Measurements from ENCODE around the gene PLEKHM2.

Gene PLEKHM2

DNA sequence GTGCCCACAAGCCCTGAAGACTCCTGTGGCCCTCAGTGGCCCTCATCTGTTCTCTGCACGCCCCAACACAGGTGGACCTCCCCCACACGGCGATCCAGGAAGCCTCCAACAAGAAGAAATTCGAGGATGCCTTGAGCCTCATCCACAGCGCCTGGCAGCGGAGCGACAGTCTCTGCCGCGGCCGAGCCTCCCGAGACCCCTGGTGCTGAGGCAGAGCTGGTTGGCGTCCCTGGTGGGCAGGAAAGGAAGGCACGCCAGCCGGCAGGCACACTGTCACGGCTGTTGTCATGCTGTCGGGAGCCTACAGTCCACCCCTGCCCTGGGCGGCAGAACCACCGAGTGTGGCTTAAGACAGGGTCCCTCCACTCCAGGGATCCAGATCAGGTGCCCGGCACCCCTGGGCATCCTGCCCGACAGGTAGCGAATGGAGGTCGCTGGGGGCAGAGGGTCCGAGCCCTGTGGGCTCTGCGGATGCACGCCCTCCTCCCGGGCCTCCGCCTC lies 49.7 kb downstream of the PLEKHM2 start:
- Mint-ChIP-seq H3K27me3 (no peaks in the 10 kb centered on the region), H3K9me3 (no peaks in the 10 kb centered on the region), H3K4me1 (ENCODE audit: low read depth) (no peaks in the 10 kb centered on the region), H3K27ac (no peak overlapping the region), H3K4me3 (no peak overlapping the region), H3K36me3 (ENCODE audit: low read depth) (peaks cover 12% of the 10 kb centered on the region)

GRCh38 chr1:15734296-15734695 lies 50.2 kb downstream of the PLEKHM2 start:
- Mint-ChIP-seq H3K27ac (no peak overlapping the region), H3K4me1 (ENCODE audit: low read depth) (no peaks in the 10 kb centered on the region), H3K9me3 (no peaks in the 10 kb centered on the region), H3K36me3 (ENCODE audit: low read depth) (peaks cover 10% of the 10 kb centered on the region), H3K27me3 (no peaks in the 10 kb centered on the region), H3K4me3 (no peak overlapping the region)

DNA sequence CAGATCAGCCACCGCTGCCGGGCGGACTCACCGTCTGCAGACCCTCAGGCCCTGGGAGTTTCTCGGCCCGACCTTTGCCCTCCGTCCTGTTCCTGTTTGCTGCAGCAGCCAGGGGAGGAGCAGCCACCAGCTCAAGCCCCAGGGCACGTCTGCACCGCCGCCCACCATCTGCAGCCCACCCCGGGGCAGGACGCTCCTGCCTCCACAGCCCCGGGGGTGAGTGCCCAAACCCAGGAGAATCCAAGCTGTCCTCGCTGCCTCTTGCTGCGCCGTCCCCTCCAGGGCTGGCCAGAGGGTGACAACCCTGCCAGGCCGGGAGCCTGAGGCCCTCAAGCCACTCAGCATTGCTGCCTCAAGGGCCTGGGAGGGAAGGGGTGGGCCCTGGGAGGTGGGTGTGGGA lies 50.8 kb downstream of the PLEKHM2 start:
- Mint-ChIP-seq H3K27ac (no peak overlapping the region), H3K4me1 (ENCODE audit: low read depth) (no peaks in the 10 kb centered on the region), H3K4me3 (no peak overlapping the region), H3K27me3 (no peaks in the 10 kb centered on the region), H3K36me3 (ENCODE audit: low read depth) (peaks cover 7% of the 10 kb centered on the region), H3K9me3 (no peaks in the 10 kb centered on the region)

DNA sequence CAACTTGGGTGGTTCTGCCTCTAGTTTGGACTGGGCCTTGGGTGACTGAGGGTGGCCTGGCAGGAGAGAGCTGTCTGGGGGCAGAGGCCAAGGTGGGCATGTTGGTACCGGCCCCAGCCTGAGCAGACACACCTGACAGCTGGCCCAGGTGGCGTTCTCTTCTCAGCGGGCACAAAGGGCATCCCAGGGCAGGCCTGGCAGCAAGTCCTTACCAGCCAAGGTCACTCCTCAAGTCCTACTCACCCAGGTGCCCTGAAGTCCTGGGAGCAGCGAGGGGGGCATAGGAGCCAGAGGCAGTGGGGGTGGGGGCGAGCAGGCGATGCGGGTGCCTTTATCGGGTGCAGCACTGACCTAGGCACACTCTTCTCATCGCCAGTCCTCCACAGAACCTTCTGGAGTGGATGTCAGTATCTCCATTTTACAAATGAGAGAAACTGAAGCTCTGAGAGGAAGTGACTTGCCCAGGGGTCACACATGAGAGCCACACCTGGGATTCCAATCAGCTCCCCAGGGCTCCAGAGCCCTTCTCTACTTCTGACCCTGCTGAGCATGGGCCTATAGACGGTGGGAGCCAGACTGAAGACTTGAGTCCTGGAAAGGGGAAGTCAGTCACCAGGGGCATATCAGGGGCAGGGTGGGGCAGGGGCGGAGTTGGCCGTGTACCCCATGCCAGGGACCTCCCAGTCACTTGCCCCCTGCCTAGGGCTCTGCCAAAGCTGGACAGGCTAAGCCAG lies 51.4 kb downstream of the PLEKHM2 start:
- H3K4me3 Mint-ChIP-seq: no peak overlapping the region
- H3K27me3 Mint-ChIP-seq: no peaks in the 10 kb centered on the region
- H3K27ac Mint-ChIP-seq: no peak overlapping the region
- peaks cover 7% of the 10 kb centered on the region for H3K36me3 Mint-ChIP-seq (ENCODE audit: low read depth)
- H3K4me1 Mint-ChIP-seq (ENCODE audit: low read depth): no peaks in the 10 kb centered on the region
- no peaks in the 10 kb centered on the region for H3K9me3 Mint-ChIP-seq

DNA sequence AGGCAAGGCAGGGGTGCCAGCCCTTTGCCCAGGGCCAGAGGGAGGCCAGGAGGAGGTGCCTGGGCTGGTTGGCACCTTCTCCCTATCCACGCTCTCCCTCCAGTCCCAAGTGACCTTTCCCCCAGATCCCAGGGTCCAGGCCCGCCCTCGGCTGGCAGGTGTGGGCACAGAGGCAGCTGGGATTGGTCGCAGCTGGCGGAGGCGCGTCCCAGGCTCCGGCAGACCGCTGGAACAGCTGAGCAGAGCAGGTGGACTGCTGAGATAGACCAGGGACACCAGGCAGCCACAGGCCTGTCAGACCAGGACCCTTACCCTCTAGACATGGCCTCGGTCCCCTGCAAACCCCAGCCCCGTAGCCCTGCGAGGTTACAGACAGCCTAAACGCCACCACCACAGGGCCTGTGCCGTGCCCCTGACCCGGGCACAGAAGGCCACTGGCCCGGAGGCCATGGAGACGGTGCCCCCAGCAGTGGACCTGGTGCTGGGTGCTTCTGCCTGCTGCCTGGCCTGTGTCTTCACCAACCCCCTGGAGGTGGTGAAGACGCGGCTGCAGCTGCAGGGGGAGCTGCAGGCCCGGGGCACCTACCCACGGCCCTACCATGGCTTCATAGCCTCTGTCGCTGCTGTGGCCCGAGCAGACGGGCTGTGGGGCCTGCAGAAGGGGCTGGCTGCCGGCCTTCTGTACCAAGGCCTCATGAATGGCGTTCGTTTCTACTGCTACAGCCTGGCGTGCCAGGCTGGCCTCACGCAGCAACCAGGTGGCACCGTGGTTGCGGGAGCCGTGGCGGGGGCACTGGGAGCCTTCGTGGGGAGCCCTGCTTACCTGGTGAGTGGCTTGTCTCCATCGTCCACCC lies 52.1 kb downstream of the PLEKHM2 start, which contains the start of gene SLC25A34:
Gene SLC25A34 (plus strand): TSS at position 221 of the 854 bp plus-strand sequence. CDS start 228 bp downstream, at position 449.
- Mint-ChIP-seq H3K4me1 (ENCODE audit: low read depth) (no peaks in the 10 kb centered on the region), H3K27me3 (no peaks in the 10 kb centered on the region), H3K27ac (no peak within 1 kb of the TSS), H3K4me3 (no peak within 1 kb of the TSS), H3K36me3 (ENCODE audit: low read depth) (peaks cover 7% of the 10 kb centered on the region), H3K9me3 (no peaks in the 10 kb centered on the region)

DNA sequence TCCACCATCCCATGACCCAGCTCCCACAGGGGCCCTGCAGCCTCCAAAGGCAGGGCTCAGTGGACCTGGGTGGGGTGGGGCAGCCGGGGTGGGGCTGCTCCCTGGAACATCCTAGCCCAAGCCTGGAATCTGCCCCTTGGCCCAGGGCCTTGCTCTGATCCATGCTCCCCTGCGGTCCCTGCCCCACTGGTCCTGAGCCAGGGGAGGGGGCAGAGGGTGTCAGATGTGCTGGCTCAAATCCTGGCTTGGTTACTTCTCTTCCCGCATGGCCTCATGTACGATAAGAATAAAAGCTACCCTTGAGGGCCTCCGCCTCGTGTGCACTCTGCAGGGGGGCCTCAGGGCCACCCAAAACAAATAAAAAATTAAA lies 52.8 kb downstream of the PLEKHM2 start:
- peaks cover 7% of the 10 kb centered on the region for H3K36me3 Mint-ChIP-seq (ENCODE audit: low read depth)
- no peak overlapping the region for H3K27ac Mint-ChIP-seq
- H3K27me3 Mint-ChIP-seq: peaks cover 3% of the 10 kb centered on the region
- no peaks in the 10 kb centered on the region for H3K4me1 Mint-ChIP-seq (ENCODE audit: low read depth)
- H3K9me3 Mint-ChIP-seq: no peaks in the 10 kb centered on the region
- H3K4me3 Mint-ChIP-seq: no peak overlapping the region

DNA sequence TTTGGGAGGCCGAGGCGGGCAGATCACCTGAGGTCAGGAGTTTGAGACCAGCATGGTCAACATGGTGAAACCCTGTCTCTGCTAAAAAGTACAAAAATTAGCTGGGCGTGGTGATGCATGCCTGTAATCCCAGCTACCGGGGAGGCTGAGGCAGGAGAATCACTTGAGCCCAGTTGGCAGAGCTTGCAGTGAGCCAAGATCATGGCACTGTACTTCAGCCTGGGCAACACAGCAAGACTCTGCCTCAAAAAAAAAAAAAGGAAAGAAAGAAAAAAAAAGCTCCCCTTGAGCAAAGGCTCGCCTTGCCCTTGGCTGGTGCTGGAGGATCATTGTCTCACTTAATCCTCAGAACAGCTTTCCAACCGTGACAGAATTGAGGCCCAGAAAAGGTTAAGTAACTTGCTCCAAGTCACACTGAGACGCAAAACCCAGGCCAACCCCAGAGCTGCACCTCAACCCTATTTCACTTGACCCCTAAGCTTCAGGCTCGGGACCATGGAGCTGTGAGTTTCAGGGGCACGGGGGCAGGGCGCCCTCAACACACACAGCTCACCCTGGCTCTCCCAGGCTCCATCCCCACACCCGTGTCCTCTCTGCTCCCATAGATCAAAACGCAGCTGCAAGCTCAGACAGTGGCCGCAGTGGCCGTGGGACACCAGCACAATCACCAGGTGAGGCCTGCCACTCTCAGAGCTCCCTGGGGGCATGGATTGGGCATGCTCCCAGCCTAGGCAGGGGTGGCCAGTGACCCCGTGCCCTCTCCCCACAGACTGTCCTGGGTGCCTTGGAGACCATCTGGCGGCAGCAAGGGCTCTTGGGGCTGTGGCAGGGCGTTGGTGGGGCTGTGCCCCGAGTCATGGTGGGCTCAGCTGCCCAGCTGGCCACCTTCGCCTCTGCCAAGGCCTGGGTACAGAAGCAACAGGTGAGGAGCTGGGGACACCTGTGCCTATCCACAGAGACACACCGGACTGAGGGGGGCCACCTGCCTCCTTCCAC lies 53.5 kb downstream of the PLEKHM2 start:
- Mint-ChIP-seq H3K4me3 (no peak overlapping the region), H3K27ac (no peak overlapping the region), H3K9me3 (no peaks in the 10 kb centered on the region), H3K36me3 (ENCODE audit: low read depth) (peaks cover 7% of the 10 kb centered on the region), H3K4me1 (ENCODE audit: low read depth) (no peaks in the 10 kb centered on the region), H3K27me3 (peaks cover 3% of the 10 kb centered on the region)

- Mint-ChIP-seq H3K27me3 (peaks cover 3% of the 10 kb centered on the region), H3K27ac (no peak overlapping the region), H3K4me3 (no peak overlapping the region)
Measured at GRCh38 chr1:15738416-15739113, 54.4 kb downstream of the PLEKHM2 start.

DNA sequence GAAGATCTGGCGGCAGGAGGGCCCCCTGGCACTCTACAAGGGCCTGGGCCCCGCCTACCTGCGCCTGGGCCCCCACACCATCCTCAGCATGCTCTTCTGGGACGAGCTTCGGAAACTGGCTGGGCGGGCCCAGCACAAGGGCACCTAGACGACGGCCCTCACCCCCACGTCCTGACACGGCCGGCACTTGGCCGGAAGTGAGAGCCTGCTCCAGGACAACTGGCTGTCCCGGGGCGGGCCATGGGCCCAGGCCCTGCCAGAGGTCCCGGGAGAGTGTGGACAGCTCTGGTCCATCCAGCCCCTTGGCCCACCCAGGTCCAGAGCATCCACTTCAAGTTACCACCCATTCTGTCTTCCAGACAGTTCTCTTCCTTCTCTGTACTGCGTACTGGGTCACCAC lies 55.1 kb downstream of the PLEKHM2 start:
- Mint-ChIP-seq H3K27me3 (peaks cover 3% of the 10 kb centered on the region), H3K36me3 (ENCODE audit: low read depth) (no peaks in the 10 kb centered on the region), H3K27ac (no peak overlapping the region), H3K4me1 (ENCODE audit: low read depth) (no peaks in the 10 kb centered on the region), H3K4me3 (no peak overlapping the region), H3K9me3 (no peaks in the 10 kb centered on the region)

More at GRCh38 chr1:15738416-15739113, 54.4 kb downstream of the PLEKHM2 start:
- peaks cover under 1% of the 10 kb centered on the region for H3K36me3 Mint-ChIP-seq (ENCODE audit: low read depth)
- H3K4me1 Mint-ChIP-seq (ENCODE audit: low read depth): no peaks in the 10 kb centered on the region
- no peaks in the 10 kb centered on the region for H3K9me3 Mint-ChIP-seq

DNA sequence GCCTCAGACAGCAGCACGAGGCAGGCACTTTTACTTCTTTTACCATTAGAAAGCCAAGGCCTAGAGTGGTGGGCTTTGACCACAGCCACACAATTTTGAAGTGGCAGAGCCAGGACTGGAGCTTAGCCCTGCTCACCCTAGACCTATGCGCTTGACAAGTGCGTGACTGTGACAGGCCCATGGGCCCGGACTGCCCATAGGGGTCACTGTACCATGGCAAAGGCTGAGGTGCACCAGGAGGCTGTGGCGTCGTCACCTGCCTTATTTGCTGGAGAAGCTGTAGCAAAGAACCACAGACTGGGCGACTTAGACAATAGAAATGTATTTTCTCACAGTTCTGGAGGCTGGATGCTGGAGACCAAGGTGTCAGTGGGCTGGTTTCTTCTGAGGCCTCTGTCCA lies 55.6 kb downstream of the PLEKHM2 start:
- Mint-ChIP-seq H3K36me3 (ENCODE audit: low read depth) (no peaks in the 10 kb centered on the region), H3K27ac (no peak overlapping the region), H3K27me3 (peaks cover 3% of the 10 kb centered on the region), H3K4me3 (no peak overlapping the region), H3K4me1 (ENCODE audit: low read depth) (no peaks in the 10 kb centered on the region), H3K9me3 (no peaks in the 10 kb centered on the region)

DNA sequence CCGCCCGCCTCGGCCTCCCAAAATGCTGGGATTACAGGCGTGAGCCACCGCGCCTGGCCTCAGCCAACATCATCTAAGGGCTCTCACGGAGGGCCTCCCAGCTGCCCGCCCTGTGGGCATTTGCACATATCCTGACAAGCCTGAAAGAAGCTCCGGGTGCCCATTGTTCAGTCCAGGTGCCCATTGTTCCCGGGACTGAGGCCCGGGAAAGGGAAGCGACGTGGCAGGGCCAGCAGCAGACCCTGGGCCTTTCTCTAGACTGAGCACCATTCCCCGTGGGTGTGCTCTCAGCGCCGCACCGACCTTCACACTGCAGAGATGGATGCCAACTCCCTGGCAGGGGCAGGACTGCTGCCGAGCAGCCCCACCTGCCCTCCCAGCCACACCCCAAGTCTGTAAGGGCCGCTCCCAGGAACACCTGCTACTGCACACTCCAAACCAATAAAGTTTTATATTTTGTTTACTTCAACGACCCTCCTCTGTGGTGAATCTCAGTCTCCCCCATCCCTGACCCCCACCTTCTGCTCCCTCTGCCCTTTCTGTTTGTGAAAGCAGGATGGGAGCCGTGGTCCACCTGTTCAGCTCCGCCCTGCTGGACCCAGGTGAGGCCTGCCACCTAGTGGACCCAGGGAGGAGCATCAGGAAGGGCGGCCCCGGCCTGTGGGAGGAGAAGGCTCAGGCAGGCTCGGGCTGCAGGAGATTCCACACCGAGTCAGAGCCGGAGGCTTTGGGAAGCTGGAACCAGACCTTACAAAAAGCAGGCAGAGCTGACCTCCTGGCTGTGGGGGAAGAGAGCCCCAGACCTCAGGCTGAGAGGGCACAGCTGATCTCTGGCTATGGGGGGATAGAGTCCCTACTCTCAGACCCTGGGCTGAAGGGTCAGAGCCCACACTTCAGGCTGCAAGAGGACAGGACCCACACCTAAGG lies 57.1 kb downstream of the PLEKHM2 start:
- Mint-ChIP-seq H3K9me3 (no peaks in the 10 kb centered on the region), H3K4me3 (no peak overlapping the region), H3K27me3 (peaks cover 3% of the 10 kb centered on the region), H3K4me1 (ENCODE audit: low read depth) (no peaks in the 10 kb centered on the region), H3K27ac (no peak overlapping the region), H3K36me3 (ENCODE audit: low read depth) (no peaks in the 10 kb centered on the region)

GRCh38 chr1:15742339-15742801 lies 58.2 kb downstream of the PLEKHM2 start, which contains the start of gene TMEM82:
Gene TMEM82, plus strand, starts transcription at chr1:15742499. Its CDS starts 61 bp downstream, at chr1:15742560.
- Mint-ChIP-seq H3K36me3 (ENCODE audit: low read depth) (no peaks in the 10 kb centered on the region), H3K9me3 (no peaks in the 10 kb centered on the region)

GRCh38 chr1:15744122-15744679 lies 60.1 kb downstream of the PLEKHM2 start:
- no peaks in the 10 kb centered on the region for H3K9me3 Mint-ChIP-seq
- H3K36me3 Mint-ChIP-seq (ENCODE audit: low read depth): no peaks in the 10 kb centered on the region
- H3K4me1 Mint-ChIP-seq (ENCODE audit: low read depth): no peaks in the 10 kb centered on the region
- no peak overlapping the region for H3K27ac Mint-ChIP-seq
- peaks cover 3% of the 10 kb centered on the region for H3K27me3 Mint-ChIP-seq
- no peak overlapping the region for H3K4me3 Mint-ChIP-seq

More at GRCh38 chr1:15742339-15742801, 58.2 kb downstream of the PLEKHM2 start, which contains the start of gene TMEM82:
- Mint-ChIP-seq H3K27me3 (peaks cover 3% of the 10 kb centered on the region), H3K4me3 (no peak within 1 kb of the TSS), H3K27ac (no peak within 1 kb of the TSS), H3K4me1 (ENCODE audit: low read depth) (no peaks in the 10 kb centered on the region)
